HG02938 (cell line): ENCODE measurements around the gene SNUPN.
"Not testable (repeated sequence)": the region's sequence is repeated elsewhere in the genome, so short reads cannot be mapped to it uniquely, and the experiment has no call there.

Experiments
- ATAC-seq: cut with Tn5 transposase; IDR thresholded peaks from one replicate; pipeline ENCODE4 v1.9.1; 2021; ENCODE audit warnings: mild to moderate bottlenecking, moderate library complexity; ENCODE audit not compliant: unreplicated experiment

Gene SNUPN

GRCh38 chr15:75584121-75584520 lies 41.4 kb downstream of the SNUPN start:
- ATAC-seq: no peak

GRCh38 chr15:75583701-75584100 lies 41.8 kb downstream of the SNUPN start:
- ATAC-seq: no peak

- not testable (repeated sequence) for ATAC-seq
Measured at GRCh38 chr15:75582943-75583342, 42.6 kb downstream of the SNUPN start.

GRCh38 chr15:75578948-75579920 lies 46.3 kb downstream of the SNUPN start, which contains the start of gene PTPN9:
TSS of gene PTPN9 (minus strand) at chr15:75579315. CDS start at chr15:75578776, 539 bp downstream.
- ATAC-seq: peak; percentile 51

GRCh38 chr15:75578173-75578947 lies 47.2 kb downstream of the SNUPN start:
- ATAC-seq: no peak

GRCh38 chr15:75577401-75578172 lies 47.9 kb downstream of the SNUPN start:
- ATAC-seq: no peak

GRCh38 chr15:75573648-75574384 lies 51.7 kb downstream of the SNUPN start:
- no peak for ATAC-seq

GRCh38 chr15:75570126-75570845 lies 55.2 kb downstream of the SNUPN start:
- ATAC-seq: no peak

- no peak for ATAC-seq
Measured at GRCh38 chr15:75565062-75565970, 60.2 kb downstream of the SNUPN start.

- no peak for ATAC-seq
Measured at GRCh38 chr15:75561888-75562287, 63.6 kb downstream of the SNUPN start.

- not testable (repeated sequence) for ATAC-seq
Measured at GRCh38 chr15:75559360-75559759, 66.2 kb downstream of the SNUPN start.

GRCh38 chr15:75558955-75559354 lies 66.6 kb downstream of the SNUPN start:
- not testable (repeated sequence) for ATAC-seq

- no peak for ATAC-seq
Measured at GRCh38 chr15:75554717-75555116, 70.8 kb downstream of the SNUPN start.

GRCh38 chr15:75553659-75554058 lies 71.9 kb downstream of the SNUPN start:
- ATAC-seq: no peak

- ATAC-seq: no peak
Measured at GRCh38 chr15:75551091-75551490, 74.4 kb downstream of the SNUPN start.
